Stimulated activated CD8-positive, alpha-beta memory T cell treated with anti-CD3 and anti-CD28 coated beads, Interleukin-4, amount 100 ng/mL, for 1 hour (primary cell): ENCODE data around the gene CRKL.
"Not testable (repeated sequence)": the region's sequence is repeated elsewhere in the genome, so short reads cannot be mapped to it uniquely, and the experiment has no call there.

Source experiments
- DNase-seq, 2 donors: peaks; one replicate each; pipeline ENCODE4 v3.0.0-alpha.2; 2020; ENCODE audit warnings: low read depth in 2 of 2, low spot score in 1 of 2

The CRKL gene

GRCh38 chr22:20901093-20902033, 15.8 kb upstream of the CRKL start:
- DNase-seq: not testable (repeated sequence)

- no peak for DNase-seq
Observed at GRCh38 chr22:20903093-20903492, 14.1 kb upstream of the CRKL start.

GRCh38 chr22:20904008-20904979, 12.9 kb upstream of the CRKL start:
- DNase-seq: no peak

GRCh38 chr22:20904980-20905355, 12.2 kb upstream of the CRKL start:
- no peak for DNase-seq

GRCh38 chr22:20905415-20906386, 11.5 kb upstream of the CRKL start:
- DNase-seq: no peak

- no peak for DNase-seq
Observed at GRCh38 chr22:20906387-20906767, 10.8 kb upstream of the CRKL start.

- DNase-seq: not testable (repeated sequence)
Observed at GRCh38 chr22:20908717-20909116, 8.5 kb upstream of the CRKL start.

- DNase-seq: no peak
Observed at GRCh38 chr22:20909543-20910303, 7.5 kb upstream of the CRKL start.

- DNase-seq: no peak
Observed at GRCh38 chr22:20912494-20912893, 4.7 kb upstream of the CRKL start.

- no peak for DNase-seq
Observed at GRCh38 chr22:20918663-20919218, 1.5 kb downstream of the CRKL start.

- no peak for DNase-seq
Observed at GRCh38 chr22:20919718-20920117, 2.5 kb downstream of the CRKL start.

GRCh38 chr22:20920881-20921203, 3.6 kb downstream of the CRKL start:
- no peak for DNase-seq

GRCh38 chr22:20922141-20922751, 5.0 kb downstream of the CRKL start:
- DNase-seq: no peak

- DNase-seq: no peak
Observed at GRCh38 chr22:20926243-20926642, 9.0 kb downstream of the CRKL start.

- no peak for DNase-seq
Observed at GRCh38 chr22:20927940-20928572, 10.8 kb downstream of the CRKL start.

GRCh38 chr22:20928573-20928967, 11.4 kb downstream of the CRKL start:
- no peak for DNase-seq

GRCh38 chr22:20930004-20930403, 12.8 kb downstream of the CRKL start:
- DNase-seq: no peak

- DNase-seq: not testable (repeated sequence)
Observed at GRCh38 chr22:20930435-20930834, 13.2 kb downstream of the CRKL start.

GRCh38 chr22:20931126-20931654, 14.0 kb downstream of the CRKL start:
- DNase-seq: no peak
